Trophoblast cell (in vitro differentiated cells and primary cell): ENCODE data around the gene HIRA. TPM values are rescaled to one million over a fixed set of nuclear protein-coding genes. Genes with fewer than 3 reads are reported as not detected.

Experiments
- DNase-seq, 2 donors: peaks; one replicate each; pipeline ENCODE4 v3.0.0-alpha.2; 2016
- H2AFZ ChIP-seq: 2 replicates; pipeline ENCODE4 v1.6.1; 2013; ENCODE audit warnings: low read length, moderate library complexity, mild to moderate bottlenecking; ENCODE audit not compliant: insufficient read depth, poor library complexity
- H2AK5ac ChIP-seq: 2 replicates; pipeline ENCODE4 v1.6.1; 2013; ENCODE audit warnings: mild to moderate bottlenecking, low read length
- H2BK120ac ChIP-seq: 2 replicates; pipeline ENCODE4 v1.6.1; 2013; ENCODE audit warnings: low read length, mild to moderate bottlenecking, moderate library complexity; ENCODE audit not compliant: insufficient read depth, poor library complexity
- H2BK12ac ChIP-seq: 2 replicates; pipeline ENCODE4 v1.6.1; 2013; ENCODE audit warnings: mild to moderate bottlenecking, low read length, moderate library complexity
- H2BK5ac ChIP-seq: 2 replicates; pipeline ENCODE4 v1.6.1; 2013; ENCODE audit warnings: low read length, low read depth, moderate library complexity, mild to moderate bottlenecking; ENCODE audit not compliant: poor library complexity
- H3K14ac ChIP-seq: 2 replicates; pipeline ENCODE4 v1.6.1; 2013; ENCODE audit warnings: mild to moderate bottlenecking, low read length
- H3K18ac ChIP-seq: 2 replicates; pipeline ENCODE4 v1.6.1; 2013; ENCODE audit warnings: mild to moderate bottlenecking, low read length
- H3K23ac ChIP-seq: 2 replicates; pipeline ENCODE4 v1.6.1; 2013; ENCODE audit warnings: low read length
- H3K27ac ChIP-seq: 2 replicates; pipeline ENCODE4 v1.5.1; 2013; ENCODE audit warnings: low read depth, mild to moderate bottlenecking, inconsistent platforms, low read length, moderate library complexity
- H3K27me3 ChIP-seq: 2 replicates; pipeline ENCODE4 v1.6.1; 2013; ENCODE audit warnings: inconsistent platforms, mild to moderate bottlenecking, low read length, moderate library complexity; ENCODE audit not compliant: insufficient read depth
- H3K36me3 ChIP-seq, 2 experiments: 1 replicate in 1 of 2; 2 replicates in 1 of 2; pipeline ENCODE4 v1.6.1; 2013; ENCODE audit warnings: low read length in 2 of 2, mild to moderate bottlenecking in 2 of 2, moderate library complexity in 1 of 2; ENCODE audit not compliant: insufficient read depth in 2 of 2, control insufficient read depth in 1 of 2
- H3K4ac ChIP-seq: 2 replicates; pipeline ENCODE4 v1.6.1; 2013; ENCODE audit warnings: low read depth, mild to moderate bottlenecking, low read length, moderate library complexity
- H3K4me1 ChIP-seq, 2 experiments: 1 replicate in 1 of 2; 2 replicates in 1 of 2; pipeline ENCODE4 v1.6.1; 2013; ENCODE audit warnings: low read length in 2 of 2, mild to moderate bottlenecking in 2 of 2, moderate library complexity in 1 of 2; ENCODE audit not compliant: insufficient read depth in 2 of 2, control insufficient read depth in 1 of 2
- H3K4me2 ChIP-seq: 2 replicates; pipeline ENCODE4 v1.6.1; 2013; ENCODE audit warnings: inconsistent platforms, mild to moderate bottlenecking, low read length, moderate library complexity
- H3K4me3 ChIP-seq: 2 replicates; pipeline ENCODE4 v1.5.1; 2013; ENCODE audit warnings: mild to moderate bottlenecking, low read depth, low read length, inconsistent platforms
- H3K79me1 ChIP-seq: one replicate; pipeline ENCODE4 v1.6.1; 2013; ENCODE audit warnings: low read length
- H3K79me2 ChIP-seq: 2 replicates; pipeline ENCODE4 v1.6.1; 2013; ENCODE audit warnings: low read length, mild to moderate bottlenecking; ENCODE audit not compliant: control insufficient read depth, insufficient read depth, poor library complexity
- H3K9ac ChIP-seq: 2 replicates; pipeline ENCODE4 v1.6.1; 2013; ENCODE audit warnings: mild to moderate bottlenecking, low read length
- H3K9me3 ChIP-seq: 2 replicates; pipeline ENCODE4 v1.6.1; 2013; ENCODE audit warnings: low read depth, mild to moderate bottlenecking, control low read depth, inconsistent platforms, low read length; ENCODE audit not compliant: insufficient read depth
- H4K12ac ChIP-seq: 2 replicates; pipeline ENCODE4 v1.6.1; 2013; ENCODE audit warnings: low read depth, mild to moderate bottlenecking, low read length, moderate library complexity
- H4K8ac ChIP-seq: 2 replicates; pipeline ENCODE4 v1.6.1; 2013; ENCODE audit warnings: low read depth, mild to moderate bottlenecking, low read length, moderate library complexity
- H4K91ac ChIP-seq: one replicate; pipeline ENCODE4 v1.6.1; 2013; ENCODE audit warnings: low read depth, mild to moderate bottlenecking, low read length, moderate library complexity
- WGBS: extraction: QIAGEN DNeasy Blood & Tissue Kit; methylation state at CpG from one replicate; pipeline ENCODE4 v1.1.7; 2013; ENCODE audit warnings: missing lambda C conversion rate; ENCODE audit not compliant: insufficient read length, insufficient coverage; ENCODE audit errors: extremely low coverage; 5-methylcytosine and 5-hydroxymethylcytosine counted together
- polyA plus RNA-seq: library from polyadenylated mRNA; stranded (reverse); fragments of 200-250 nt; gene quantifications from 2 replicates; pipeline ENCODE4 v1.2.3, GENCODE V29; 2013

HIRA gene, protein sequence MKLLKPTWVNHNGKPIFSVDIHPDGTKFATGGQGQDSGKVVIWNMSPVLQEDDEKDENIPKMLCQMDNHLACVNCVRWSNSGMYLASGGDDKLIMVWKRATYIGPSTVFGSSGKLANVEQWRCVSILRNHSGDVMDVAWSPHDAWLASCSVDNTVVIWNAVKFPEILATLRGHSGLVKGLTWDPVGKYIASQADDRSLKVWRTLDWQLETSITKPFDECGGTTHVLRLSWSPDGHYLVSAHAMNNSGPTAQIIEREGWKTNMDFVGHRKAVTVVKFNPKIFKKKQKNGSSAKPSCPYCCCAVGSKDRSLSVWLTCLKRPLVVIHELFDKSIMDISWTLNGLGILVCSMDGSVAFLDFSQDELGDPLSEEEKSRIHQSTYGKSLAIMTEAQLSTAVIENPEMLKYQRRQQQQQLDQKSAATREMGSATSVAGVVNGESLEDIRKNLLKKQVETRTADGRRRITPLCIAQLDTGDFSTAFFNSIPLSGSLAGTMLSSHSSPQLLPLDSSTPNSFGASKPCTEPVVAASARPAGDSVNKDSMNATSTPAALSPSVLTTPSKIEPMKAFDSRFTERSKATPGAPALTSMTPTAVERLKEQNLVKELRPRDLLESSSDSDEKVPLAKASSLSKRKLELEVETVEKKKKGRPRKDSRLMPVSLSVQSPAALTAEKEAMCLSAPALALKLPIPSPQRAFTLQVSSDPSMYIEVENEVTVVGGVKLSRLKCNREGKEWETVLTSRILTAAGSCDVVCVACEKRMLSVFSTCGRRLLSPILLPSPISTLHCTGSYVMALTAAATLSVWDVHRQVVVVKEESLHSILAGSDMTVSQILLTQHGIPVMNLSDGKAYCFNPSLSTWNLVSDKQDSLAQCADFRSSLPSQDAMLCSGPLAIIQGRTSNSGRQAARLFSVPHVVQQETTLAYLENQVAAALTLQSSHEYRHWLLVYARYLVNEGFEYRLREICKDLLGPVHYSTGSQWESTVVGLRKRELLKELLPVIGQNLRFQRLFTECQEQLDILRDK
- polyA plus RNA-seq, result 13.1 and 13.7 TPM in 2 replicates

- Histone ChIP-seq H2BK5ac (peak within 1 kb of the TSS; percentile 53), H2BK120ac (peak within 1 kb of the TSS; percentile 67), H2AK5ac (peak within 1 kb of the TSS; percentile 95), H2BK12ac (no peak within 1 kb of the TSS), H2AFZ (peak within 1 kb of the TSS; percentile 88), H3K4me1 (peaks cover 7 to 12% of the 10 kb centered on the region in 2 experiments), H3K18ac (peak within 1 kb of the TSS; percentile 88), H4K91ac (peak within 1 kb of the TSS; percentile 89), H3K4me3 (peak within 1 kb of the TSS; percentile 87), H4K12ac (peak within 1 kb of the TSS; percentile 89), H3K79me2 (peaks cover 16% of the 10 kb centered on the region), H3K23ac (no peak within 1 kb of the TSS), H3K36me3 (peaks cover 9 to 14% of the 10 kb centered on the region in 2 experiments), H3K27ac (peak within 1 kb of the TSS; percentile 73), H3K4me2 (peak within 1 kb of the TSS; percentile 94), H3K9ac (peak within 1 kb of the TSS; percentile 92), H3K9me3 (no peaks in the 10 kb centered on the region), H3K4ac (peak within 1 kb of the TSS; percentile 100), H3K27me3 (no peaks in the 10 kb centered on the region), H4K8ac (peak within 1 kb of the TSS; percentile 97), H3K79me1 (peaks cover 12% of the 10 kb centered on the region), H3K14ac (peak within 1 kb of the TSS; percentile 93)
- WGBS, result no CpG with 5 or more reads among the region's 66 CpGs
- peak; percentile 71 to 84 for DNase-seq
These were observed at the start of gene HIRA for GRCh38 chr22:19431649-19432132. TSS of gene HIRA (minus strand) at chr22:19431733. CDS start at chr22:19431476, 257 bp downstream.

DNA sequence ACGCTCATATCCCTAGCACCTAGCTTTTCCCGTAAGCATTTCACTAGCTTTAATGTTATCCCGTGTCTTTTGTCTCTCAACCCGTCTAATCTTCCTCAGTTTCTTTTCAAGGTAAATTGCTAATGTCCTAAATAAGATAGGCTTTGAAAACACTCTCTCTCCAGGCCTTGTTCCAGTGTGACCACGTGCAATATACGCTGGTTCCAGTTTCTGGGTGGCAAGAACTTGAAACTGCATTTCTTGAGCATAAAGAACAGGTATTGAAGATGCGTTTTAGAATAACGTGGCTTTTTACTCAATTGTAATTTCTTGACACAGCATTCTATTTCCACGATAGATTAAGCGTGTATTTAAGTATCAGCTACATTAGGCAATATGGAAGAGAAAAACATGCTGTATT lies 49.3 kb upstream of the HIRA start:
- Histone ChIP-seq H3K18ac (no peak overlapping the region), H4K12ac (no peak overlapping the region), H4K8ac (no peak overlapping the region), H3K4ac (no peak overlapping the region), H2BK5ac (no peak overlapping the region), H3K36me3 (peaks cover 18 to 20% of the 10 kb centered on the region in 2 experiments), H3K27me3 (no peaks in the 10 kb centered on the region), H3K23ac (no peak overlapping the region), H3K4me2 (peak overlapping the region; percentile 99), H3K9ac (no peak overlapping the region), H2AK5ac (no peak overlapping the region), H2BK120ac (no peak overlapping the region), H2AFZ (no peak overlapping the region), H3K79me2 (peaks cover 16% of the 10 kb centered on the region), H3K27ac (no peak overlapping the region), H3K14ac (no peak overlapping the region), H3K4me3 (no peak overlapping the region), H4K91ac (no peak overlapping the region), H3K9me3 (no peaks in the 10 kb centered on the region), H2BK12ac (no peak overlapping the region), H3K79me1 (peaks cover 9% of the 10 kb centered on the region), H3K4me1 (peaks cover 4 to 7% of the 10 kb centered on the region in 2 experiments)
- WGBS, result no CpG with 5 or more reads among the region's 10 CpGs
- DNase-seq, result no peak

DNA sequence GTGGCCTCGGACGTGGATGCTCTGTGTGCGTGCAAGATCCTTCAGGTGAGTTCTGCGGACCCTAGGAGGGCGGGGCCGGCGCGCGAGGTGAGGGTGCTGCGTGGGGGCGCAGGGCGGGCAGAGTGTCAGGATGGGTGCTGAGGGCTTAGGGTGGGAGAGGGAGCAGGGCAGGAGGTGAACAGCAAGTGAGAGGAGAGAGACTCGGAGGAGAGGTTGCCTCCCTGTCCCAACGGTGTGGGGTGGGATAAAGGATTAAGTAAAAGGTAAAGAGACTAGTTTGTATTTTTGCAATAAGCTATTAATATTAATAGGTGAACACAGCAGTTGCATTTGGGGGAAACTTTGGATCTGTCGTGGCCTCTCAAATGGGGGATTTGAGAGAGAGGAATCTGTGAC lies 48.6 kb upstream of the HIRA start:
- H3K4me3 ChIP-seq, result peak overlapping the region; percentile 93
- no peak overlapping the region for H3K27ac ChIP-seq
- H3K27me3 ChIP-seq, result no peaks in the 10 kb centered on the region
- H3K9ac ChIP-seq, result peak overlapping the region; percentile 86
- no CpG with 5 or more reads among the region's 15 CpGs for WGBS
- no peak overlapping the region for H2BK120ac ChIP-seq
- peaks cover 9% of the 10 kb centered on the region for H3K79me1 ChIP-seq
- peak overlapping the region; percentile 78 for H4K8ac ChIP-seq
- peak overlapping the region; percentile 94 for H2AFZ ChIP-seq
- H2BK12ac ChIP-seq, result no peak overlapping the region
- peak overlapping the region; percentile 45 for H2AK5ac ChIP-seq
- peak overlapping the region; percentile 99 for H3K4me2 ChIP-seq
- H3K18ac ChIP-seq, result peak overlapping the region; percentile 87
- no peak overlapping the region for H3K23ac ChIP-seq
- peak overlapping the region; percentile 70 for H4K91ac ChIP-seq
- H3K4ac ChIP-seq, result peak overlapping the region; percentile 73
- H2BK5ac ChIP-seq, result no peak overlapping the region
- no peaks in the 10 kb centered on the region for H3K9me3 ChIP-seq
- peaks cover 16 to 20% of the 10 kb centered on the region in 2 experiments for H3K36me3 ChIP-seq
- H3K79me2 ChIP-seq, result peaks cover 16% of the 10 kb centered on the region
- DNase-seq, result no peak
- peak overlapping the region; percentile 46 for H4K12ac ChIP-seq
- H3K14ac ChIP-seq, result peak overlapping the region; percentile 80
- H3K4me1 ChIP-seq, result peaks cover 4 to 7% of the 10 kb centered on the region in 2 experiments
